H9 (cell line): ENCODE measurements around the gene ALKBH5. TPM values are rescaled to one million over a fixed set of nuclear protein-coding genes. Genes with fewer than 3 reads are reported as not detected.

Experiments
- DNase-seq: peaks from one replicate; pipeline ENCODE4 v3.0.0-alpha.2; 2017
- H2AFZ ChIP-seq: one replicate; pipeline ENCODE4 v1.6.1; 2013; ENCODE audit warnings: mild to moderate bottlenecking, low read length, control low read depth, moderate library complexity
- H2AK5ac ChIP-seq: 2 replicates; pipeline ENCODE4 v1.6.1; 2013; ENCODE audit warnings: low read length, control low read depth, mixed read lengths; ENCODE audit not compliant: insufficient read length
- H2BK120ac ChIP-seq: one replicate; pipeline ENCODE4 v1.6.1; 2013; ENCODE audit warnings: low read depth, mild to moderate bottlenecking, low read length, control low read depth, inconsistent platforms; ENCODE audit not compliant: poor library complexity, severe bottlenecking
- H2BK12ac ChIP-seq: 2 replicates; pipeline ENCODE4 v1.6.1; 2013; ENCODE audit warnings: low read length, control low read depth, mixed read lengths, low read depth; ENCODE audit not compliant: insufficient read length
- H2BK15ac ChIP-seq: 2 replicates; pipeline ENCODE4 v1.6.1; 2013; ENCODE audit warnings: low read depth, low read length, control low read depth
- H2BK20ac ChIP-seq: one replicate; pipeline ENCODE4 v1.6.1; 2013; ENCODE audit warnings: low read depth, mild to moderate bottlenecking, low read length, control low read depth, inconsistent platforms; ENCODE audit not compliant: poor library complexity, severe bottlenecking
- H2BK5ac ChIP-seq: 2 replicates; pipeline ENCODE4 v1.6.1; 2013; ENCODE audit warnings: low read length, control low read depth, mixed read lengths; ENCODE audit not compliant: insufficient read length
- H3K14ac ChIP-seq: 2 replicates; pipeline ENCODE4 v1.6.1; 2013; ENCODE audit warnings: low read length, control low read depth; ENCODE audit not compliant: insufficient read depth
- H3K18ac ChIP-seq: 2 replicates; pipeline ENCODE4 v1.6.1; 2013; ENCODE audit warnings: low read depth, mild to moderate bottlenecking, mixed read lengths, low read length, control low read depth; ENCODE audit not compliant: insufficient read length
- H3K23ac ChIP-seq: 2 replicates; pipeline ENCODE4 v1.6.1; 2013; ENCODE audit warnings: low read length, control low read depth, mixed read lengths, low read depth; ENCODE audit not compliant: insufficient read length
- H3K23me2 ChIP-seq: 2 replicates; pipeline ENCODE4 v1.6.1; 2013; ENCODE audit warnings: low read depth, mild to moderate bottlenecking, mixed read lengths, low read length, control low read depth; ENCODE audit not compliant: insufficient read length, poor library complexity, severe bottlenecking
- H3K27ac ChIP-seq: 2 replicates; pipeline ENCODE4 v1.5.1; 2013; ENCODE audit warnings: low read length, control low read depth, mixed read lengths, low read depth; ENCODE audit not compliant: insufficient read length
- H3K27me3 ChIP-seq: 2 replicates; pipeline ENCODE4 v1.6.1; 2013; ENCODE audit warnings: low read length, control low read depth, inconsistent platforms; ENCODE audit not compliant: insufficient read depth
- H3K4ac ChIP-seq: 2 replicates; pipeline ENCODE4 v1.6.1; 2013; ENCODE audit warnings: low read depth, mild to moderate bottlenecking, control low read depth, inconsistent platforms, low read length, moderate library complexity
- H3K4me1 ChIP-seq: 2 replicates; pipeline ENCODE4 v1.6.1; 2013; ENCODE audit warnings: low read length, control low read depth, inconsistent platforms; ENCODE audit not compliant: insufficient read depth
- H3K4me2 ChIP-seq: 2 replicates; pipeline ENCODE4 v1.6.1; 2013; ENCODE audit warnings: low read length, control low read depth, mixed read lengths; ENCODE audit not compliant: insufficient read length, insufficient read depth
- H3K56ac ChIP-seq: 2 replicates; pipeline ENCODE4 v1.6.1; 2013; ENCODE audit warnings: low read depth, mild to moderate bottlenecking, mixed read lengths, low read length, control low read depth; ENCODE audit not compliant: insufficient read length
- H3K79me1 ChIP-seq: 2 replicates; pipeline ENCODE4 v1.6.1; 2013; ENCODE audit warnings: low read depth, mild to moderate bottlenecking, moderate library complexity, low read length, control low read depth, inconsistent platforms; ENCODE audit not compliant: insufficient read depth, poor library complexity, severe bottlenecking
- H3K79me2 ChIP-seq: 2 replicates; pipeline ENCODE4 v1.6.1; 2013; ENCODE audit warnings: low read length, control low read depth, inconsistent platforms; ENCODE audit not compliant: insufficient read depth
- H3K9ac ChIP-seq: 2 replicates; pipeline ENCODE4 v1.6.1; 2013; ENCODE audit warnings: low read length, control low read depth, mixed read lengths; ENCODE audit not compliant: insufficient read length; ENCODE audit errors: extremely low read depth
- H3K9me3 ChIP-seq: one replicate; pipeline ENCODE4 v1.6.1; 2013; ENCODE audit warnings: low read depth, low read length, inconsistent platforms; ENCODE audit not compliant: control insufficient read depth
- H3T11ph ChIP-seq: one replicate; pipeline ENCODE4 v1.6.1; 2013; ENCODE audit warnings: mild to moderate bottlenecking, low read length, control low read depth, inconsistent platforms
- H4K20me1 ChIP-seq: one replicate; pipeline ENCODE4 v1.6.1; 2013; ENCODE audit not compliant: control insufficient read depth, insufficient read length, insufficient read depth
- H4K5ac ChIP-seq: 2 replicates; pipeline ENCODE4 v1.6.1; 2013; ENCODE audit warnings: low read depth, mild to moderate bottlenecking, mixed read lengths, low read length, control low read depth; ENCODE audit not compliant: insufficient read length
- H4K8ac ChIP-seq: replicated peaks from 2 replicates; pipeline ENCODE4 v1.6.1; 2013; ENCODE audit warnings: low read length, control low read depth, mixed read lengths, low read depth; ENCODE audit not compliant: insufficient read length
- H4K91ac ChIP-seq: 2 replicates; pipeline ENCODE4 v1.6.1; 2013; ENCODE audit warnings: low read depth, mild to moderate bottlenecking, moderate library complexity, mixed read lengths, low read length, control low read depth; ENCODE audit not compliant: insufficient read length
- H3K27ac Mint-ChIP-seq, 3 experiments: 2 replicates in 2 of 3; 3 replicates in 1 of 3; pipeline ENCODE4 v1.8.0; 2020 to 2021; ENCODE audit warnings: mixed read lengths in 3 of 3, mild to moderate bottlenecking in 1 of 3, moderate library complexity in 1 of 3
- H3K27me3 Mint-ChIP-seq: 2 replicates; pipeline ENCODE4 v1.8.0; 2021; ENCODE audit warnings: low read depth, mild to moderate bottlenecking, moderate library complexity, mixed read lengths
- H3K36me3 Mint-ChIP-seq, 3 experiments: 2 replicates in 2 of 3; 3 replicates in 1 of 3; pipeline ENCODE4 v1.8.0; 2020 to 2021; ENCODE audit warnings: low read depth in 3 of 3, mixed read lengths in 3 of 3; ENCODE audit not compliant: insufficient read depth in 1 of 3
- H3K4me1 Mint-ChIP-seq, 2 experiments: 2 replicates each; pipeline ENCODE4 v1.8.0; 2020; ENCODE audit warnings: mixed read lengths in 2 of 2
- H3K4me3 Mint-ChIP-seq, 2 experiments: 2 replicates in 1 of 2; 3 replicates in 1 of 2; pipeline ENCODE4 v1.8.0; 2020 to 2021; ENCODE audit warnings: mild to moderate bottlenecking in 2 of 2, mixed read lengths in 2 of 2, moderate library complexity in 1 of 2
- H3K9me3 Mint-ChIP-seq, 2 experiments: 2 replicates in 1 of 2; 3 replicates in 1 of 2; pipeline ENCODE4 v1.8.0; 2020; ENCODE audit warnings: mild to moderate bottlenecking in 2 of 2, mixed read lengths in 2 of 2, moderate library complexity in 1 of 2
- CTCF ChIP-seq: fragments of 200-600 bp; sonication (generic); conservative IDR thresholded peaks from 3 replicates; pipeline ENCODE4 v1.8.0; 2021; ENCODE audit warnings: antibody characterized with exemption, mild to moderate bottlenecking
- WGBS: extraction: QIAGEN DNeasy Blood & Tissue Kit; methylation state at CpG from one replicate; pipeline ENCODE4 v1.1.7; 2013; ENCODE audit warnings: missing lambda C conversion rate, low lambda C conversion rate, mixed read lengths; ENCODE audit not compliant: insufficient read length; ENCODE audit errors: extremely low coverage; 5-methylcytosine and 5-hydroxymethylcytosine counted together
- total RNA-seq: library from RNA; stranded (reverse); gene quantifications from 2 replicates; pipeline ENCODE4 v1.2.1, GENCODE V29; 2021

Gene ALKBH5
- total RNA-seq, 1 experiment from 2014 or later: 89.8 TPM

GRCh38 chr17:18139498-18139897, 44.1 kb upstream of the ALKBH5 start:
- no peak overlapping the region for H3K4me3 Mint-ChIP-seq
- no peak overlapping the region for H2BK5ac ChIP-seq
- no peak for DNase-seq
- H3K14ac ChIP-seq: no peak overlapping the region; the same call in 1 of the 2 replicates
- no peak overlapping the region for H2AFZ ChIP-seq
- H3K27ac ChIP-seq: no peak overlapping the region
- H4K8ac ChIP-seq: no peak overlapping the region
- no peaks in the 10 kb centered on the region for H3K23me2 ChIP-seq
- H3K79me2 ChIP-seq: no peaks in the 10 kb centered on the region
- peaks cover 15 to 26% of the 10 kb centered on the region in 2 experiments for H3K4me1 Mint-ChIP-seq
- peak overlapping the region in 1 of 3 experiments; percentile 44; a peak in 1 of 7 replicates for H3K27ac Mint-ChIP-seq
- H3K27me3 Mint-ChIP-seq: peaks cover 11% of the 10 kb centered on the region
- H3K9me3 ChIP-seq: no peaks in the 10 kb centered on the region
- H2BK120ac ChIP-seq: no peak overlapping the region
- no peaks in the 10 kb centered on the region for H3K9me3 Mint-ChIP-seq
- no peak overlapping the region for H3K9ac ChIP-seq
- no peak for TF ChIP-seq CTCF
- no peak overlapping the region for H3K18ac ChIP-seq
- WGBS: no CpG with 5 or more reads among the region's 14 CpGs
- H3K23ac ChIP-seq: no peak overlapping the region
- no peak overlapping the region for H3T11ph ChIP-seq
- no peaks in the 10 kb centered on the region for H3K36me3 Mint-ChIP-seq
- no peak overlapping the region for H4K91ac ChIP-seq
- no peak overlapping the region for H4K5ac ChIP-seq
- no peak overlapping the region for H2BK20ac ChIP-seq
- no peak overlapping the region for H2BK12ac ChIP-seq
- no peaks in the 10 kb centered on the region for H3K79me1 ChIP-seq
- H3K27me3 ChIP-seq: no peaks in the 10 kb centered on the region
- H4K20me1 ChIP-seq: no peaks in the 10 kb centered on the region
- H3K4ac ChIP-seq: no peak overlapping the region
- no peak overlapping the region for H3K56ac ChIP-seq
- no peak overlapping the region for H2BK15ac ChIP-seq
- no peak overlapping the region for H2AK5ac ChIP-seq
- H3K4me1 ChIP-seq: peaks cover 3% of the 10 kb centered on the region; the same call in 1 of the 2 replicates
- no peak overlapping the region for H3K4me2 ChIP-seq
